GM21447 (cell line): ENCODE results near the gene NFATC2.
"Not testable (repeated sequence)": the region's sequence is repeated elsewhere in the genome, so short reads cannot be mapped to it uniquely, and the experiment has no call there.

Experiments used
- ATAC-seq: cut with Tn5 transposase; IDR thresholded peaks from one replicate; pipeline ENCODE4 v1.9.1; 2021; ENCODE audit not compliant: unreplicated experiment

The NFATC2 gene

DNA sequence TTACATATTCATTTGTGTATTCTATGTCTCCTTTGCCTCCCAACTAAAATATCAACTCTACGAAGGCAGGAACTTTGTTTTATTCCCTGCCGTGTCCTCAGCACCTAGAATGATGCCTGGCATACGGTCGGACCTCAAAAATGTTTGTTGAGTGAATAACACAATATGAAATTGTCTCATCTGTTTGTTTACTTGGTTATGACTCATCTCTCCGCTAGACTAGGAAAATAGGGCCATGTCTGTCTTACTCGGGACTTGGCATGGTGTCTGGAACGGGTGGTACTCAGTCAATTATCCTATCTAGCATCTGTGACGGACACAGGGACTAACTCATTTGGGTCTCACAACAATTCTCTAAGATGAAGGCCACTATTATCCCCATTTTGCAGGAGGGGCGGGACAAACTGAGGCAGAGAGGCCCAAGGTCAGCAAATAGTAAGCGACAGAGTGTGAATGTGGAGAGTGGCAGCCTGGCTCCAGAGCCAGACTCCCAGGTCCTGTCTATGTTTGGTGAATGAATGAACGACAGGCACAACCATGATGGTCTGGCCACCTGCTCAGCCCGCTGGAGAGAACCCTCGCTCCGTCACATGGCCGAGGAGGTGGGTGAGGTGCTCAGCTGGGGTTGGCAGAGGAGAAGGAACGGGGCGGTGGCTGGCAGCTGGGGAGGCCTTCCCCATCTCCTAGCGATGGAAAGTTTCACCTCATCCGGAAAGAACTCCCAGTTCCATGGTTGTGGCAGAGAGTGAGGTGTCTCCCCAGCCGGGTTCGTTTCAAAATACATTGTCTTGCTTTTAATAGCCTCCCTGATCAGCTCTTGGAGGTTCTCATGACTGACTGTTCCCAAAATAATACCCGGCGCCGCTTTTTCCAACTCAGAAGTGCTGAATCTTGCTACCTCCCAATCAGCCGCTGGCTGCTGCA, 27.6 kb upstream of the NFATC2 start:
- ATAC-seq: no peak

DNA sequence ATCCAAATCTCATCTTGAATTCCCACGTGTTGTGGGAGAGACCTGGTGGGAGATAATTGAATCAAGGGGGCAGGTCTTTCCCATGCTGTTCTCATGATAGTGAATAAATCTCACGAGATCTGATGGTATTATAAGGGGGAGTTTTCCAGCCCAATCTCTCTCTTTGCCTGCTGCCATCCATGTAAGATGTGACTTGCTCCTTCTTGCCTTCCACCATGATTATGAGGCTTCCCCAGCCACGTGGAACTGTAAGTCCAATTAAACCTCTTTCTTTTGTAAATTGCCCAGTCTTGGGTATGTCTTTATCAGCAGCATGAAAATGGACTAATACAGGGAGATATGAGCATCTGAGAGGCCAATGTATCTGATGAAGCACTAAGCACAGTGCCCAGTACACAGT, 26.0 kb upstream of the NFATC2 start:
- ATAC-seq: not testable (repeated sequence)

- no peak for ATAC-seq
These were observed 25.1 kb upstream of the NFATC2 start for GRCh38 chr20:51567622-51568021.

DNA sequence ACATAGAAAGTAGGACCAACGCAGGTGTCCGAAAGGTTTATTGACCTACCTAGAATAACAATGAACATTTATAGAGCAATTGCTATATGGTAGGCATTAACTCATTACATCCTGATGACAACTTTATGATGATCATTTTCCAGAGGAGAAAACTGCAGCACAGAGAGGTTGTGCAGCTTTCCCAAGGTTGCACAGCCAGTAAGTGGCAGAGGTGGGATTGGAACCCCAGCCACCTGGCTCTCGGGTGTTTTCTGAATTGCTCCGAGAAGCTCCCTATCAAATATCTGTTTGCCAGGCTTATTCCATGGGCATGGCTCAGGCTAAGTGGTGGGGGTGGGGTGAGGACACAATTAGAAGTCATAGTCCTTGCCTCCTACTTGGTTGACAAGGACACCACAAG, 24.1 kb upstream of the NFATC2 start:
- ATAC-seq: no peak

DNA sequence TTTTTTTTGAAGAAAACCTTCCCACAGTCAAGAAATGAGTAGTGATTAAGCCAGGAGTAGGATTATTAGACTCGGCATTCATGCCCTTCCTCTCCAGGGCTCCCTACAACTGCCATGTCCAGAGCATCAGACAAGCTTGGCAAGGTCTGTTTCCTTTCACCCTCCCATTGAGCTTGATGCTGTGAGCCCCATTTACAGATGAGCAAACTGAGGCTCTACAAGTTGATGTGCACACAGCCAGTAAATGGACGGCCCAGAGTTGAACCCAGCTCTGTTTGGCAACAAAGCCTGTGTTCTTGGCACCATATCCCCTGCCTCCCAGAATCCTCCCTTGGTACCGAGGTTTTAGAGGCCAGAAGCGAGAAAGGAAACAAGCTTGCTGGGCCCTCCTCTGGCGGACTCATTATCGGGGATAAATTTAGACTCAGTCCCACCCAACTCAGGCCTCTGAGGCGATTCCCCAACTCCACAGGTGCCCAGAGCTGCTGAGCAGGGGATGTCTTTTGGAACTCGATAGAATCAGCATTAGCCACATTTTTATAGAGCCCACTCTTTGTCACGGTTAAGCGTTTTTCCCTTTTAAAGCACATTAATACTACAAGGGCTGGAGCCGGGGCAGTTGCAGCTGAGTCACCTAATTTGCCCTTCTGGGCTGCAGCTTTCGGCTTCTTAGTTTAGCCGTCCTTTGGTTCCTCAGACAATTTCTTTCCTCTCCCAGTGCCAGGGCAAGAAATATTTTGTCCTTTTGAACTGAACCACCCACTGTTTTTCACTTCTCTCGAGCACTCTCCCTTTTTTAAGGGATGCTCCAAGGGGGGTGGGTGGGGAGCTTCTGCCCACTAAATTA, 23.0 kb upstream of the NFATC2 start:
- ATAC-seq: no peak

GRCh38 chr20:51563486-51564332, 21.2 kb upstream of the NFATC2 start:
- no peak for ATAC-seq

DNA sequence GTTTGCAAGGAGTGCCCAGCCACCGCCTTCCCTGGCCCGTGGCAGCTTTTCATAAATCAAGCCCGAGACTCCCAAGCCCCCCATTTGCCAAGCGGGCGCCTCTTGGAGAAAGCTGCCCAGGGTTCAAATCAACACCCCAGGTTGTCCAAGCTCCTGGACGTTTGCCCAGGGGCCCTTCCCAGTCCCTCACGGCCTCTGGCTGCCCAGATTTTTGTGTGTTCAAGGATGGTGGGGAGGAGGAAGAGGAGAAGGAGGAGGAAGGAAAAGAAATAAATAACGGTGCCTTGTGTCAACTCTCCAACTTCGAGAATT, 20.6 kb upstream of the NFATC2 start:
- no peak for ATAC-seq

GRCh38 chr20:51562332-51563173, 20.0 kb upstream of the NFATC2 start:
- ATAC-seq: no peak

GRCh38 chr20:51562027-51562331, 19.5 kb upstream of the NFATC2 start:
- ATAC-seq: no peak

GRCh38 chr20:51560550-51561307, 18.2 kb upstream of the NFATC2 start:
- ATAC-seq: no peak

GRCh38 chr20:51560042-51560441, 17.5 kb upstream of the NFATC2 start:
- no peak for ATAC-seq

DNA sequence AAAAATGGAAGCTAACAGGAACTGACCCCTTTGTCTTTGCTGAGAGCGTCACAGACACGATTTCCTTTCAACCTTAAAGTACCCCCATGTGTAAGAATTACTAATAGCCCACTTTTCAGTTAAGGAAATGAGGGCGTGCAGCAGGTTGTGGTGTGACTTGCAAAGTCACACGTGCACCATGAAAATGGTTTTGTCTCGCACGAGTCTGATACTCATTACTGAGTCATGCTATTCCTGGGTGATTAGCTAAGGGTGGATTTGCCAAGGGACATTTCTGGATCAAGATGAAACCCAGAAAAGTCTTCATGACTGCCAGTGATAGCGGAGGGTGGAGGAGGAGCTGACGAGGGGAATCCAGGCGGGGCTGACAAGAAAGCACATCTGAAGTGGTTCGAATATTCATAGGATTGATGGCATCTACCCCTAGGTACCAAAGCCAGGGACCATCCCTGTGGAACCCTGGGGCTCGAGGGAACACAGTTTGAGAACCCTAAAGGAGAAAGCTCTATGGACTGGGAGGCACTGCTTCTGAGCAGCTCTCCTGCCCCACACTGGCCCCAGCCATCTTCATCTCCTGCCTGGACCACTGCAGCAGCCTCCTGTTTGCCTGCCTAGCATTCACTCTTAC, 12.1 kb upstream of the NFATC2 start:
- no peak for ATAC-seq

DNA sequence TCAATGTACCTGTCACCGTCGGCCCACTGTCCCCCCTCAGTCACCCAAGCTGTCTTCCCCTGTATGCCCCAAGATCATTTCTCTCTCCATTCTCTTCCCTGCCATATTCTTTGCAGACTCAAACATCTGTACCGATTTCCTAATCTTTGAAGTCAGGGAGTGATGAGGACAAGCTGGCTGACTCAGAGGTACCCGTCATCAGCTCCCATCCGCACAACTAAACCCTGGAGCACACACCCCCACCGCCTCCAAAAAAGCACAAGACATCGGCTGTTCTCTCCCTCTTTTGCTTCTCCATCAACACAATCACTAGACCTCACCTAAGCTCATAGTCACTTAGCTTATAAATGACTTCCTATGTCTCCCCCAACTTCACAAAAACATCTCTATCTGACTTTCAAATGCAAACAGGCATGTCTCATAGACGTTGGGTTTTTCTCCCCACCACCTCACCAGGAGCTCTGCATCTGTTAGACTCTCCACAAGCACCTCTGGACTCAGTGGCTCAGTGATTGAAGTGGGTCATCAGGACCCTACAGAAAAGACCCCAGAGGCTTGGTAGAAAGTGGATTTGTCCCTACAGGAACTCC, 11.5 kb upstream of the NFATC2 start:
- ATAC-seq: no peak

- no peak for ATAC-seq
These were observed 8.7 kb upstream of the NFATC2 start for GRCh38 chr20:51551186-51551585.

DNA sequence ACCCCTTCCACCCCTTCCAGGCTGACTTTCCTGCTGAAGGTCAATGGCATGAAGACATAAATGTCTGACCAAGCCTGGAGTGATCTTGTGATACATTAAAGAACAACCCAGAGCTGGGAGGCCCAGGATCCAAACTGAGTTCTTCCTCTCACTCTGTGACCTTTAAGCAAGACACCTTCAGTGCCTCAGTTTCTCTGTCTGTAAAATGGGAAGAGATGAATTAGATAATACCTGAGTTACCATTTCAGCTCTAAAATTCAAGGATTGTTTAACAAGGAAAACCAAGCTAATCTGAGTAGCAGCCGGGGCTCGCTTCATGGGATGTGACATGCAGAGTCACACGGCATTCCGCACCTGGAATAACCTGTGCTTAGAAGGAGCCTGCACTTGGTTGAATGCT, 7.0 kb upstream of the NFATC2 start:
- ATAC-seq: no peak

- no peak for ATAC-seq
These were observed 5.4 kb upstream of the NFATC2 start for GRCh38 chr20:51547951-51548350.

- ATAC-seq: no peak
These were observed 3.0 kb upstream of the NFATC2 start for GRCh38 chr20:51545515-51545914.

GRCh38 chr20:51543422-51543788, 886 bp upstream of the NFATC2 start:
- ATAC-seq: no peak

DNA sequence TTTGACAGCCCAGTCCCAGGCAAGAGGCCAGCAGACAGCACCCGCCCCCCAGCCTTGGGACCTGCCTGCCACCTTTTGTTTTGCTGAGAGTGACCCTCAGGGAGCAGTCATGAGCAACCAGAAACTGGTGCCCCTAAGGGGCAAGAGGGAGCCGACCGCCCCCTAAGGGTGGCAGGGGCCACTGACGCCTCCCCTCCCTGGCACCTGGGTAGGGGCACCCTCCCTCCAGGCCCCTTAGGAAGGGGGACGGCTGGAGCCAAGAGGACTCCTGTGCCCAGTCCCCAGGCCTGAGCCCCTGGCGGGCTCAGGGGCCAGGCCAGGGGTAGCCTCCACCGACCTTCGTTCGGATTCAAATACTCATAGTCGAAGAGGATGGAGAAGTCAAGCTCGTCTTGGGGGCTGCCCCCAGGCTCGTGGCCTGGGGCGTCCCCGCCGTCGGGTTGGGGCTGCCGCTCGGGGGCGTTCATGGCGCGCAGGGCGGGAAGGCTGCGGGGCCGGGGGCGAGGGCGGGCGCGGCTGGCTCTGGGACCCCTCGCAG, 417 bp downstream of the NFATC2 start:
- peak; percentile 44 for ATAC-seq
